Measurements from ENCODE around the gene PRLHR.
"Not testable (repeated sequence)": the region's sequence is repeated elsewhere in the genome, so short reads cannot be mapped to it uniquely, and the experiment has no call there.

PRLHR gene

GRCh38 chr10:118595598-118596425 is at the start of gene PRLHR:
Gene PRLHR (minus strand): TSS chr10:118595648. CDS start chr10:118595244, 404 bp downstream.
- no peak for DNase-seq (ENCODE audit: low read depth)

DNA sequence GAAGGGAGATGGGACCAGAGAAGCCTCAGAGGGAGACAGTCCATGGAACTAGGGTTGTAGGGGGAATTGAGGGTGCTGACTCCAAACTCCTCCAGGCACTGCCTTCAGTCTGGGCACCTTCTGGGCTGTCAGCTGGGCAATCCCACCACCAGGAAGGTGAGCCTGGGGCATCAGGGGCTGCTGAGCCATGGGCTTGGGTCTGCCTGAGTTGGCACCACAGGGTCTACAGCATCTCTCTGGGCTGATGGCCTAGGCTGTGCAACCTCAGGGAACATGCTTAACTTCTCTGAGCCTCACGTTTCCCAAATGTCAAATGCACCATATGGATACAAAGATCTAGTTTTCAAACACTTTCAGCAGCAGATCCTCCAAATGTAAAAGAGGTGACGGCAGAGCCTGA is 46.8 kb upstream of the PRLHR start:
- DNase-seq (ENCODE audit: low read depth) = no peak

DNA sequence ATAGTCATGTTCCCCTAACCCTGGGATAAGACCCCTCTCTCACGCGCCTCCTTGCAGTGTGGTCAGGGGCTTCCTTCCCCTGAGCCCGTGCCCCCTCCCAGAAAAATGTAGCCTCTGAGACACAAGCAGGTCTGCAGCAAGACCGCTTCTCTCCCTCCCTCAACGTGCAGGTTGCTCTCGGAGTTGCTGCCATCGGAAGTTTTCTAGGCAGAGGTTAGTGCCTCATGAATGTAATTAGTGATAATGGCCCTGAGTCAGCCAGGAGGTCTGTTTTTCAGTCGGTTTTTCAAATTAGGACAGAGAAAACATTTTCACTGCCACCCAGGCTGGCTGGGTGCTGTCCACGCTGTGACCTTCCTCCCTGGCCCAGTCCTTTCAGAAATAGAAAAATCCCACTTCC is 43.2 kb upstream of the PRLHR start:
- no peak for DNase-seq (ENCODE audit: low read depth)

DNA sequence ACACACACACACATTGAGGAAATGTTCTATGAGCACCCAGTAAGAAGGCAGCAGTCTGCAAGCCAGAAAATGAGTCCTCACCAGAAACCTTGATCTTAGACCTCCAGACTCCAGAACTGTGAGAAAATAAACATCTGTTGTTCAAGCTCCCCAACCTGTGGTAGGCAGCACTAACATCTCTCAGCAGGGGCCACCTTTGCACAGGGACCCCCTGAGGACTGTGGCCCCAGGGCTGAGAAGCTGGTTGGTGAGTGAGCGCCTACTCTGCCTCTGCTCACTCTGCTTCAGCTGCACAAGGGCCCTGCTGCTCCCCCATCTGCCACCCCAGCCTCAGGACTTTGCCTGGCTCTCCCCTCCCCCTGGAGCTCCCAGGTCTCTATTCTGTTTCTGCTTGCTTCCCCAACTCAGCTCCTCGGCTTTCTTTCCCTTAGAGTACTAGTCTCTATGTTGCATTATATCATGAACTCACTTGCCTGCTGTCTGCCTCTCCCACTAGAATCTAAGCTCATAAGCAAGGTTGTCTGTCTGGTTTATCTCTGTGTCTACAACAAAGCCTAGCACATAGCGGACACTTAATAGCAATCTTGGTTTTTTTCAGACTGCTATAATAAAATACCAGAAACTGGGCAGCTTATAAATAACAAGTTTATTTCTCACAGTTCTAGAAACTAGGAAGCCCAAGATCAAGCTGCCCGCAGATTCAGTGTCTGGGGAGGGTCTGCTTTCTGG is 40.4 kb upstream of the PRLHR start:
- DNase-seq (ENCODE audit: low read depth) = no peak

- DNase-seq (ENCODE audit: low read depth) = no peak
These were observed 38.3 kb upstream of the PRLHR start for GRCh38 chr10:118633786-118634185.

DNA sequence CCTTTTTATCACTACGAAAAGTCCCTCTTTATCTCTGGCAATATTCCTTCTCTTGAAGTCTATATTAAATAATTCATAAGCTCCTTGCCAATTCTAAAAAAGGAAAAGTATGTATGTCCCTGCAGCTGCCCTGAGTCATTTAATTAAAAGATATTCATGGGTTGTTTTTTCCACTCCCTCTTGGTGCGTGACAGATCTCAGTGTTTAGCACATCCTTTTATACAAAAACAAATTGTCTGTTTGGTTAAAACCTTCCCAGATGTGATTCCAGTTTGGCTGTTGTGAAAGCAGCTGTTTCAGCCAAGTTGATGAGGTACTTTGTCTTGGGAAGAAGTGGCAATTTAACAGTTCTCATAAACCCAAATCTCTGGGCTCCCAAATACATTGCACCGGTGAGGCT is 33.8 kb upstream of the PRLHR start:
- DNase-seq (ENCODE audit: low read depth) = no peak

GRCh38 chr10:118628397-118628796 is 32.9 kb upstream of the PRLHR start:
- no peak for DNase-seq (ENCODE audit: low read depth)

GRCh38 chr10:118626953-118627352 is 31.5 kb upstream of the PRLHR start:
- no peak for DNase-seq (ENCODE audit: low read depth)

GRCh38 chr10:118625504-118625903 is 30.1 kb upstream of the PRLHR start:
- DNase-seq (ENCODE audit: low read depth) = no peak

- no peak for DNase-seq (ENCODE audit: low read depth)
These were observed 29.3 kb upstream of the PRLHR start for GRCh38 chr10:118624747-118625146.

- no peak for DNase-seq (ENCODE audit: low read depth)
These were observed 26.0 kb upstream of the PRLHR start for GRCh38 chr10:118621304-118621942.

GRCh38 chr10:118613863-118614262 is 18.4 kb upstream of the PRLHR start:
- not testable (repeated sequence) for DNase-seq (ENCODE audit: low read depth)

DNA sequence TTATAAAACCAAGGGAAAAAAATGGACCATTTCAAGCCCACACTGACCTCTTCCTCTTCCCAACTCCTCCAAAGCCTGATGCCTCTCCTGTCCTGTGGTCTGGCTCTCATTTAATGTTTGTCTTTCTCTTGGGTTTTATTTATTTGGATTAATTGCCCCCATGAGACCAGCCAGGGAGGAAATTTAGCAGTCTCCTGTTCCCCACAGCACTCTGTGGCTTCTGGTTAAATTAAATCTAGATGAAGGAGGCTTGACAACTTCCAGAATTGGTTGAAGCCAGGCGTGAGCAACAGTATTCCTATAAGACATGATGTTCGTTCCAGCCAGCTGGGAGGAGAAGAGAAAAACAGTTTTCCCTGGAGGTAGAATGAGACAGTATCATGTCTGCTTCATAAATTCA is 15.1 kb upstream of the PRLHR start:
- DNase-seq (ENCODE audit: low read depth) = no peak

GRCh38 chr10:118607768-118608354 is 12.4 kb upstream of the PRLHR start:
- DNase-seq (ENCODE audit: low read depth) = no peak

DNA sequence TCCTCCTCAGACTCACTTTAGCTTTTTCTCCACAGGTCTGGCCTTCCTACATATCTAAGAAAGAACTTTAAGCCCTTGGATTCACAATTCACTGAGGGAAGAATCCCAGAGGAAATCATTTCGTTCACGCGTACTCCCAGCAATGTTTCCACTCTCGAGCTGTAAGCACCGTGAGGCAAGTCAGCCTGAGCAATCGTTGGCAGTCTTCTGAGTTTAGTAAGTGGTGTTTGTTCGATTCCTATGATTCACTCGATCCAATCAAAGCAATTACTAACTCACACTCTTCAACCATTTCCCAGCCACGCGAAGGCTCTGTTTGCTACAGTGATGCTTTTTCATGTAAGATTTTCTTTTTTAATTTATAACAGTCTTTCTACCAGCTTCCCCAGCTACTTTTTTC is 10.2 kb upstream of the PRLHR start:
- no peak for DNase-seq (ENCODE audit: low read depth)

GRCh38 chr10:118596426-118597124 is 1.1 kb upstream of the PRLHR start:
- no peak for DNase-seq (ENCODE audit: low read depth)

DNA sequence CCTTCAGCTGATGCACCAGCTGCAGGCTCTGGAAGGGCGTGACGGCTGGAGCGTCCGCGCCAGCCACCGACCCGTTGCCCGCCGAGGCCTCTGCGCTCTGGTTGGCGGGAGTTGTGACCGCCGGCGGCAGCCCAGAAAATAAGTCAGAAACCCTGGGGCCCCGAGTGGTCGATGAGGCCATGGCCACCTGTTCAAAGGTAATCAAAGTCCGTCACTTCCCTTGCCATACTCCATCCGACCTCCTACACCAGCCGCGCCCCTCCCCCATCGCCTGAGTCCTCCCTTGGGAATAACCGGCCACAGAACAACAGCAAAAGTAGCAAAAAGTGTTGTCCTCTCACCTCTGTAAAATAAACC is 406 bp downstream of the PRLHR start:
- DNase-seq (ENCODE audit: low read depth) = no peak

DNA sequence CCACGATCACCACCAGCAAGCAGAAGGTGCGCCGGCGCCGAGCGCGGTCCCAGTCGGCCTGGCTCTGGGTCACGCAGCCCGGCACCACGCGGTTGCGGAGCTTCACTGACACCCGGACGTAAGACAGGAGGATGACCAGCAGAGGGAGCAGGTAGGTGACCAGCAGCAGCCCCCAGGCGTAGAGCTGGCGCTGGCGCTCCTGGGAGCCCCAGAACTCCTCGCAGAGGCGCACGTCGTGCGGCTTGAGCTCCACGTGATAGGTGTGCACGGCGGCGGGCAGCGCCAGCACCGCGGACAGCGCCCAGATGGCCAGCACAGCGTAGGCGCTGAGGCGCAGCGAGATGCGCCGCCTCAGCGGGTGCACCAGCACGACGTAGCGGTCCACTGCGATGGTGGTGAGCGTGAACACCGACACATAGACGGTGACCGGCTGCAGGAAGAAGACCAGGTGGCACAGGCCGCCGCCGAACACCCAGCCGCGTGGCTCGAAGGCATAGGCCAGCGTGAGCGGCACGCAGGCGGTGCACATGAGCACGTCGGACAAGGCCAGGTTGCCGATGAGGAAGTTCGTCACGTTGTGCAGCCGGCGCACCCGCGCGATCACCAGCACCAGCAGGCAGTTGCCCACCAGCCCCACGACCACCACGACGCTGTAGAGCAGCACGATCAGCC is 920 bp downstream of the PRLHR start:
- no peak for DNase-seq (ENCODE audit: low read depth)

- no peak for DNase-seq (ENCODE audit: low read depth)
These were observed 2.6 kb downstream of the PRLHR start for GRCh38 chr10:118592675-118593330.

DNA sequence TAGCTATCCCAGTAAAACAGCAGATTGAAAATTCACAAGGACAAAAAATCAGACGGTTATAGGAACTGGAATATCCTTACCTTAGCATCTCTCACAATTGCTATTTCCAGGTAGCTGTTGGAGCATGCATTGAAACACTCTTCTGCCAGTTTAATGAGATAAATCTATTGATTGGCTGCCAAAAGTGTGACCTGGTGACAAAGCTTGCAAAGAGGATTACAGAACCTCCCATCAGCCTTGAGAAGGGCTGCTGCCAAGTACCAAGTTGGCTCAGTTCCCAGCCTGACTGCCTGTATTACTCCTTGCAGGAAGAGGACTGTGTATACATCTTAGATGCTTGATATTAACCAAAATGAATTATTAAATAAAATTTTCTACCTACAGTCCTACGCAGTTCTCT is 5.1 kb downstream of the PRLHR start:
- no peak for DNase-seq (ENCODE audit: low read depth)
